Measurements from ENCODE around the gene MTG1.

The MTG1 gene

DNA sequence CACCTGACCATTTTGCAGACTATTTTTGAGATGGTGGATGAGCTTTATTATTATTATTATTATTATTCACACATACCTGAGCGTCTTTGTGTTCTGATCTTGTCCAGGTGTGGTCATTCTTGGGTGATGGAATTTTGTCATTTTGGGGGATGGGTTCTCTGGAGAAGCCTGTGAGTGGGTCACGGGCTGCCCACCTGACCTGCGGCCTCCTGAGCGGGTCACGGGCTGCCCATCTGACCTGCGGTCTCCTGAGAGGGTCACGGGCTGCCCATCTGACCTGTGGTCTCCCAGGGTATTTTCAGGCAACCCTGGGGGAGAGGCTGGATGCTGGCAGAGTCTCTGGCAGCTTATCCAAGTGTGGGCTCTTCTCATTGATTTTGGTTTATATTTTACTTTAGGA, 67.1 kb downstream of the MTG1 start:
- Mint-ChIP-seq H3K4me1 (no peaks in the 10 kb centered on the region), H3K36me3 (ENCODE audit: low read depth) (peaks cover 9% of the 10 kb centered on the region), H3K27me3 (ENCODE audit: low read depth) (no peaks in the 10 kb centered on the region), H3K4me3 (no peak overlapping the region), H3K27ac (no peak overlapping the region), H3K9me3 (peaks cover 29% of the 10 kb centered on the region)
- TF ChIP-seq, protein P1, sequence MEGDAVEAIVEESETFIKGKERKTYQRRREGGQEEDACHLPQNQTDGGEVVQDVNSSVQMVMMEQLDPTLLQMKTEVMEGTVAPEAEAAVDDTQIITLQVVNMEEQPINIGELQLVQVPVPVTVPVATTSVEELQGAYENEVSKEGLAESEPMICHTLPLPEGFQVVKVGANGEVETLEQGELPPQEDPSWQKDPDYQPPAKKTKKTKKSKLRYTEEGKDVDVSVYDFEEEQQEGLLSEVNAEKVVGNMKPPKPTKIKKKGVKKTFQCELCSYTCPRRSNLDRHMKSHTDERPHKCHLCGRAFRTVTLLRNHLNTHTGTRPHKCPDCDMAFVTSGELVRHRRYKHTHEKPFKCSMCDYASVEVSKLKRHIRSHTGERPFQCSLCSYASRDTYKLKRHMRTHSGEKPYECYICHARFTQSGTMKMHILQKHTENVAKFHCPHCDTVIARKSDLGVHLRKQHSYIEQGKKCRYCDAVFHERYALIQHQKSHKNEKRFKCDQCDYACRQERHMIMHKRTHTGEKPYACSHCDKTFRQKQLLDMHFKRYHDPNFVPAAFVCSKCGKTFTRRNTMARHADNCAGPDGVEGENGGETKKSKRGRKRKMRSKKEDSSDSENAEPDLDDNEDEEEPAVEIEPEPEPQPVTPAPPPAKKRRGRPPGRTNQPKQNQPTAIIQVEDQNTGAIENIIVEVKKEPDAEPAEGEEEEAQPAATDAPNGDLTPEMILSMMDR (IDR thresholded peaks at IDR 0.05; ENCODE audit: unreplicated experiment in 3 of 3): no peak

DNA sequence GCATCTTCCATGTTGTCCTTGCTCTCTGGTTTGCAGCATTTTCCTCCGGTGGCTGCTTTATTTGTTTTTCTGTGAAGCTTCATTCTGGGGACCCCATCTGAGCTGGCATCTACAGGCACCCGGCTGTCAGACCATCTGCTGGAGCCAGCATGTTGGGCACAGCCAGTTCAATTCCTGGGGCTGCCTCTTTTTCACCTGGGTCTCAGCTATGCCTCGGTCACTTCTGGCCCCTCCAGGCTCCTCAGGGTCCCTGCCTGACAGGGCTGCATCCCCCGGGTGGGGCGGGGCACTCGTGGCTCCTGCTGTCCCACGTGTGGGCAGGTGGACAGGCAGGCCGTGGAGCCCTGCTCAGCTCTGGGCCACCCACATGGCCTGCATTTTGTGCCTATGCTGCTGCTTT, 67.9 kb downstream of the MTG1 start:
- no peaks in the 10 kb centered on the region for H3K4me1 Mint-ChIP-seq
- H3K27me3 Mint-ChIP-seq (ENCODE audit: low read depth): no peaks in the 10 kb centered on the region
- H3K36me3 Mint-ChIP-seq (ENCODE audit: low read depth): peaks cover 14% of the 10 kb centered on the region
- H3K9me3 Mint-ChIP-seq: peaks cover 36% of the 10 kb centered on the region
- H3K27ac Mint-ChIP-seq: no peak overlapping the region
- no peak overlapping the region for H3K4me3 Mint-ChIP-seq
- TF ChIP-seq, protein P1 (IDR thresholded peaks at IDR 0.05; ENCODE audit: unreplicated experiment in 3 of 3): no peak

GRCh38 chr10:133462512-133463305, 68.8 kb downstream of the MTG1 start:
- H3K4me1 Mint-ChIP-seq: no peaks in the 10 kb centered on the region
- peaks cover 43% of the 10 kb centered on the region for H3K9me3 Mint-ChIP-seq
- no peaks in the 10 kb centered on the region for H3K27me3 Mint-ChIP-seq (ENCODE audit: low read depth)
- H3K4me3 Mint-ChIP-seq: no peak overlapping the region
- no peak overlapping the region for H3K27ac Mint-ChIP-seq
- TF ChIP-seq, protein P1 (IDR thresholded peaks at IDR 0.05; ENCODE audit: unreplicated experiment in 3 of 3): no peak
- peaks cover 21% of the 10 kb centered on the region for H3K36me3 Mint-ChIP-seq (ENCODE audit: low read depth)

GRCh38 chr10:133464582-133465031, 70.7 kb downstream of the MTG1 start:
- peaks cover 49% of the 10 kb centered on the region for H3K9me3 Mint-ChIP-seq
- H3K27ac Mint-ChIP-seq: no peak overlapping the region
- TF ChIP-seq, protein P1 (IDR thresholded peaks at IDR 0.05; ENCODE audit: unreplicated experiment in 3 of 3): no peak
- H3K4me1 Mint-ChIP-seq: no peaks in the 10 kb centered on the region
- H3K4me3 Mint-ChIP-seq: no peak overlapping the region
- peaks cover 18% of the 10 kb centered on the region for H3K36me3 Mint-ChIP-seq (ENCODE audit: low read depth)
- H3K27me3 Mint-ChIP-seq (ENCODE audit: low read depth): no peaks in the 10 kb centered on the region

GRCh38 chr10:133465191-133465949, 71.4 kb downstream of the MTG1 start:
- H3K9me3 Mint-ChIP-seq: peaks cover 51% of the 10 kb centered on the region
- H3K36me3 Mint-ChIP-seq (ENCODE audit: low read depth): peaks cover 18% of the 10 kb centered on the region
- no peak overlapping the region for H3K4me3 Mint-ChIP-seq
- H3K27me3 Mint-ChIP-seq (ENCODE audit: low read depth): no peaks in the 10 kb centered on the region
- TF ChIP-seq, protein P1 (IDR thresholded peaks at IDR 0.05; ENCODE audit: unreplicated experiment in 3 of 3): no peak
- no peaks in the 10 kb centered on the region for H3K4me1 Mint-ChIP-seq
- H3K27ac Mint-ChIP-seq: no peak overlapping the region

Data from nephron (organoid).